ENCODE measurements around the gene DAPK2. TPM values are rescaled to one million over a fixed set of nuclear protein-coding genes. Genes with fewer than 3 reads are reported as not detected.

Gene DAPK2
- total RNA-seq, 1 experiment from 2014 or later, result 1.4 TPM

- H3K9me3 Mint-ChIP-seq (ENCODE audit: unreplicated experiment), result no peaks in the 10 kb centered on the region
- Histone ChIP-seq H3K36me3 (ENCODE audit: control insufficient read depth, insufficient read depth, low read length) (no peaks in the 10 kb centered on the region; the same call in 1 of the 2 replicates), H3K9me3 (no peaks in the 10 kb centered on the region), H3K4me1 (peaks cover 22% of the 10 kb centered on the region), H3K4me3 (ENCODE audit: low read depth, low read length) (no peak overlapping the region), H3K27me3 (replicated peaks; ENCODE audit: control insufficient read depth, insufficient read depth, low read length) (no peaks in the 10 kb centered on the region)
- H3K4me3 Mint-ChIP-seq (ENCODE audit: unreplicated experiment), result no peak overlapping the region
- DNase-seq, result no peak
- CTCF ChIA-PET, result interaction anchor here (0.7 to 1.8 kb wide), 4 partner anchors 18 to 316 kb away, joined by 3 to 29 read pairs (median 5); partner anchors contain the start of gene DAPK2
- intact Hi-C loops (cut with micrococcal nuclease; ENCODE audit: unreplicated experiment), result no loop called here
- TF ChIP-seq CTCF (IDR thresholded peaks at IDR 0.05; ENCODE audit: insufficient read depth in 1 of 2, low read depth in 1 of 2, low read length in 1 of 2, severe bottlenecking in 1 of 2, unreplicated experiment in 1 of 2), result no peak
- H3K27ac Mint-ChIP-seq (ENCODE audit: unreplicated experiment), result no peak overlapping the region
- no peaks in the 10 kb centered on the region for H3K36me3 Mint-ChIP-seq (ENCODE audit: insufficient read depth, unreplicated experiment)
- peaks cover 5% of the 10 kb centered on the region for H3K4me1 Mint-ChIP-seq (ENCODE audit: low read depth, unreplicated experiment)
- POLR2A ChIA-PET, result no interaction called here
- no TSS peak for BruUV-seq (replicated peaks)
- no peaks in the 10 kb centered on the region for H3K27me3 Mint-ChIP-seq (ENCODE audit: insufficient read depth, unreplicated experiment)
These were observed 21.8 kb upstream of the DAPK2 start for GRCh38 chr15:64068133-64068532.

DNA sequence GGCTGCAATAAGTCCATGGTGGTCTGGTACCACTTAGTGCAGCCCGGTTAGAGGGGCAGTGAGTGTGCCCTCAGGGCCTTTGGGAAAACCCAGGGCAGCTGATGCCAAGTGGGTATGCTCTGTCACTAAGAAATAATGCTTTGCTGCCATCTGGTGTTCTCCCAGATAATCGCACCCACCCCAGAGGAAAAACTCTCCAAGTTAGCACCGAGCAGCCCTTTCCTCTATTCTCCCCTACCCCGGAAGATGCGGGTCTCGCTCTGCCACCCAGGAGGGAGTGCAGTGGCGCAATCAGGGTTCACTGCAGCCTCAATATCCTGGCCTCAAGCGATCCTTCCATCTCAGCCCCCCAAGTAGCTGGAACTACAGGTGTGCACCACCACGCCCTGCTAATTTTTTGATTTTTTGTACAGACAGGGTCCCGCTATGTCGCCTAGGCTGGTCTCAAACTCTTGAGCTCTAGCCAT is 21.3 kb upstream of the DAPK2 start:
- Mint-ChIP-seq H3K9me3 (ENCODE audit: unreplicated experiment) (no peaks in the 10 kb centered on the region), H3K27me3 (ENCODE audit: insufficient read depth, unreplicated experiment) (no peaks in the 10 kb centered on the region), H3K4me1 (ENCODE audit: low read depth, unreplicated experiment) (peaks cover 5% of the 10 kb centered on the region), H3K27ac (ENCODE audit: unreplicated experiment) (no peak overlapping the region), H3K4me3 (ENCODE audit: unreplicated experiment) (no peak overlapping the region), H3K36me3 (ENCODE audit: insufficient read depth, unreplicated experiment) (no peaks in the 10 kb centered on the region)
- ChIA-PET CTCF (interaction anchor here (1.3 to 1.8 kb wide), 3 partner anchors 17 to 315 kb away, joined by 4 to 29 read pairs (median 6); partner anchors contain the start of gene DAPK2), POLR2A (no interaction called here)
- intact Hi-C loops (cut with micrococcal nuclease; ENCODE audit: unreplicated experiment), result loop anchor here (1.0 to 2.0 kb wide), 4 partner anchors 123 to 457 kb away; no protein-coding TSS in a partner anchor
- Histone ChIP-seq H3K4me3 (ENCODE audit: low read depth, low read length) (no peak overlapping the region), H3K4me1 (peaks cover 19% of the 10 kb centered on the region), H3K9me3 (no peaks in the 10 kb centered on the region), H3K27me3 (replicated peaks; ENCODE audit: control insufficient read depth, insufficient read depth, low read length) (no peaks in the 10 kb centered on the region), H3K36me3 (ENCODE audit: control insufficient read depth, insufficient read depth, low read length) (no peaks in the 10 kb centered on the region; the same call in 1 of the 2 replicates)
- TF ChIP-seq CTCF (IDR thresholded peaks at IDR 0.05; ENCODE audit: insufficient read depth in 1 of 2, low read depth in 1 of 2, low read length in 1 of 2, severe bottlenecking in 1 of 2, unreplicated experiment in 1 of 2), result peak; percentile 66 to 77
- peak; percentile 58 to 77 for DNase-seq
- no TSS peak for BruUV-seq (replicated peaks)

- no peak overlapping the region for H3K27ac Mint-ChIP-seq (ENCODE audit: unreplicated experiment)
- ChIA-PET POLR2A (no interaction called here), CTCF (no interaction called here)
- peaks cover 5% of the 10 kb centered on the region for H3K4me1 Mint-ChIP-seq (ENCODE audit: low read depth, unreplicated experiment)
- TF ChIP-seq CTCF (IDR thresholded peaks at IDR 0.05; ENCODE audit: insufficient read depth in 1 of 2, low read depth in 1 of 2, low read length in 1 of 2, severe bottlenecking in 1 of 2, unreplicated experiment in 1 of 2), result no peak
- H3K9me3 ChIP-seq, result no peaks in the 10 kb centered on the region
- H3K36me3 Mint-ChIP-seq (ENCODE audit: insufficient read depth, unreplicated experiment), result no peaks in the 10 kb centered on the region
- H3K36me3 ChIP-seq (ENCODE audit: control insufficient read depth, insufficient read depth, low read length), result no peaks in the 10 kb centered on the region; the same call in 1 of the 2 replicates
- peaks cover 15% of the 10 kb centered on the region for H3K4me1 ChIP-seq
- DNase-seq, result no peak
- no peak overlapping the region for H3K4me3 Mint-ChIP-seq (ENCODE audit: unreplicated experiment)
- no peak overlapping the region for H3K4me3 ChIP-seq (ENCODE audit: low read depth, low read length)
- intact Hi-C loops (cut with micrococcal nuclease; ENCODE audit: unreplicated experiment), result loop anchor here (2.0 kb wide), 3 partner anchors 122 to 456 kb away; no protein-coding TSS in a partner anchor
- H3K9me3 Mint-ChIP-seq (ENCODE audit: unreplicated experiment), result no peaks in the 10 kb centered on the region
- no TSS peak for BruUV-seq (replicated peaks)
- no peaks in the 10 kb centered on the region for H3K27me3 ChIP-seq (replicated peaks; ENCODE audit: control insufficient read depth, insufficient read depth, low read length)
- no peaks in the 10 kb centered on the region for H3K27me3 Mint-ChIP-seq (ENCODE audit: insufficient read depth, unreplicated experiment)
These were observed 20.2 kb upstream of the DAPK2 start for GRCh38 chr15:64066451-64066850.
